HUES64 (cell line): ENCODE data around the gene OVCH2.

Source experiments
- H3K27ac ChIP-seq: 2 replicates; pipeline ENCODE4 v1.7.0; 2013; ENCODE audit warnings: low read depth, low read length, inconsistent platforms
- H3K27me3 ChIP-seq: 2 replicates; pipeline ENCODE4 v1.6.1; 2013; ENCODE audit warnings: mild to moderate bottlenecking, low read length; ENCODE audit not compliant: insufficient read depth
- H3K36me3 ChIP-seq: 2 replicates; pipeline ENCODE4 v1.6.1; 2013; ENCODE audit warnings: mild to moderate bottlenecking, low read length; ENCODE audit not compliant: insufficient read depth
- H3K4me1 ChIP-seq: 2 replicates; pipeline ENCODE4 v1.6.1; 2013; ENCODE audit warnings: mild to moderate bottlenecking, low read length, moderate library complexity; ENCODE audit not compliant: insufficient read depth
- H3K4me3 ChIP-seq: 2 replicates; pipeline ENCODE4 v1.5.1; 2013; ENCODE audit warnings: mild to moderate bottlenecking, low read length, moderate library complexity
- H3K9ac ChIP-seq: 2 replicates; pipeline ENCODE4 v1.6.1; 2013; ENCODE audit warnings: mild to moderate bottlenecking, low read depth, low read length
- H3K9me3 ChIP-seq: 2 replicates; pipeline ENCODE4 v1.6.1; 2013; ENCODE audit warnings: low read depth, low read length; ENCODE audit not compliant: insufficient read depth
- WGBS: fragments of 150-250, 120-280 bp; methylation state at CpG from one replicate; pipeline ENCODE4 v1.1.7; 2013; ENCODE audit warnings: missing lambda C conversion rate; 5-methylcytosine and 5-hydroxymethylcytosine counted together

OVCH2 gene

GRCh38 chr11:7639643-7640025 lies 66.6 kb downstream of the OVCH2 start:
- no peak overlapping the region for H3K4me3 ChIP-seq
- peaks cover 9% of the 10 kb centered on the region; the same call in 1 of the 2 replicates for H3K36me3 ChIP-seq
- H3K27ac ChIP-seq, result no peak overlapping the region
- no peaks in the 10 kb centered on the region for H3K9me3 ChIP-seq
- 85% methylated on average over 5 of the region's 5 CpGs for WGBS
- no peaks in the 10 kb centered on the region for H3K27me3 ChIP-seq
- no peak overlapping the region for H3K9ac ChIP-seq
- H3K4me1 ChIP-seq, result no peaks in the 10 kb centered on the region; the same call in 1 of the 2 replicates
